Astrocyte of the cerebellum (primary cell): ENCODE data around the gene WWTR1.

ENCODE experiments used
- DNase-seq: peaks from one replicate; pipeline ENCODE4 v3.0.0-alpha.2; 2011; ENCODE audit warnings: low read depth
- H3K4me3 ChIP-seq: 2 replicates; pipeline ENCODE4 v1.5.1; 2011; ENCODE audit warnings: mild to moderate bottlenecking, low read depth, low read length, moderate library complexity
- in situ Hi-C: cut with HindIII; loops from 2 replicates; pipeline ENCODE4 v1.10.0; 2017; ENCODE audit warnings: low sequenced_read_pairs
- TF ChIP-seq, protein P1 (sequence below): IDR thresholded peaks from 2 replicates; pipeline ENCODE4 v1.5.1; 2012; ENCODE audit warnings: low read length, low read depth, moderate library complexity, mild to moderate bottlenecking; ENCODE audit errors: missing control alignments

The WWTR1 gene

DNA sequence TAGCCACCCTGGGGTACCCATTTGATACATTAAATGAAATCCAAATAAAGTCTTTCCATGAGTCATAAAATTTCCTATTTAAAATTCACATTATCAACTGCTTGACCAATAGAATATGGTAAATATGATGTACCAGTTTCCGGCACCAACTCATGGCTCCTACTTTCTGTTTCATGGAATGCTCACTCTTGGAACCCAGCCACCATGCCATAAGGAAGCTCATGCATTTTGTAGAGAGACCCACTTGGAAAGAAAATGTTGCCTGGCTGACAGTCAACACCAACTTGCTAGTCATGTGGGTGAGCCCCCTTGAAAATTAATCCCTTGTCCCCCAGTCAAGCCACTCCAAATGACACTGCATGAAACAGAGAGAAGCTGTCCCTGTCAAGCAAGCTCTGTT is 57.2 kb downstream of the WWTR1 start:
- in situ Hi-C loops = no loop called here
- no peak overlapping the region for H3K4me3 ChIP-seq
- DNase-seq = no peak
- TF ChIP-seq, protein P1, sequence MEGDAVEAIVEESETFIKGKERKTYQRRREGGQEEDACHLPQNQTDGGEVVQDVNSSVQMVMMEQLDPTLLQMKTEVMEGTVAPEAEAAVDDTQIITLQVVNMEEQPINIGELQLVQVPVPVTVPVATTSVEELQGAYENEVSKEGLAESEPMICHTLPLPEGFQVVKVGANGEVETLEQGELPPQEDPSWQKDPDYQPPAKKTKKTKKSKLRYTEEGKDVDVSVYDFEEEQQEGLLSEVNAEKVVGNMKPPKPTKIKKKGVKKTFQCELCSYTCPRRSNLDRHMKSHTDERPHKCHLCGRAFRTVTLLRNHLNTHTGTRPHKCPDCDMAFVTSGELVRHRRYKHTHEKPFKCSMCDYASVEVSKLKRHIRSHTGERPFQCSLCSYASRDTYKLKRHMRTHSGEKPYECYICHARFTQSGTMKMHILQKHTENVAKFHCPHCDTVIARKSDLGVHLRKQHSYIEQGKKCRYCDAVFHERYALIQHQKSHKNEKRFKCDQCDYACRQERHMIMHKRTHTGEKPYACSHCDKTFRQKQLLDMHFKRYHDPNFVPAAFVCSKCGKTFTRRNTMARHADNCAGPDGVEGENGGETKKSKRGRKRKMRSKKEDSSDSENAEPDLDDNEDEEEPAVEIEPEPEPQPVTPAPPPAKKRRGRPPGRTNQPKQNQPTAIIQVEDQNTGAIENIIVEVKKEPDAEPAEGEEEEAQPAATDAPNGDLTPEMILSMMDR = no peak

DNA sequence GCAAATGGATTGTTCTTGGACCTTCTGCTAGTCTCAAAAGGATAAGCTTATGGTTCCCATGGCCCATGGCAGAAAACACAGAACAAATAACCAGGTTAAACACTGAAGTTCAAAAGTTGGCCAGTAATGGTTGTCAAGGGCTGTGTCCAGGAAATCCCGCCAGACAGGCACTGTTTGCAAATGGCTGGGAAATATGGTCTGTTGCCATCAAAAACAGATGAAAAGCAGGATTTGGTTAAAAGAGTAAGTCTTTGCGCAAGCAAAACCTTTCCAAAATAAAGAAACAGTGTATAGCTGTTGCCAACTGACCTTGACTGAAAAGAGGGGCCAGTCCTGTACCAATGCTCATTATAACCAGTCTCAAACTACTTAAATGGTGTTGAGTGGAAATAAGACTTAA is 58.6 kb downstream of the WWTR1 start:
- in situ Hi-C loops = no loop called here
- DNase-seq = peak; percentile 87
- TF ChIP-seq, protein P1 = no peak

DNA sequence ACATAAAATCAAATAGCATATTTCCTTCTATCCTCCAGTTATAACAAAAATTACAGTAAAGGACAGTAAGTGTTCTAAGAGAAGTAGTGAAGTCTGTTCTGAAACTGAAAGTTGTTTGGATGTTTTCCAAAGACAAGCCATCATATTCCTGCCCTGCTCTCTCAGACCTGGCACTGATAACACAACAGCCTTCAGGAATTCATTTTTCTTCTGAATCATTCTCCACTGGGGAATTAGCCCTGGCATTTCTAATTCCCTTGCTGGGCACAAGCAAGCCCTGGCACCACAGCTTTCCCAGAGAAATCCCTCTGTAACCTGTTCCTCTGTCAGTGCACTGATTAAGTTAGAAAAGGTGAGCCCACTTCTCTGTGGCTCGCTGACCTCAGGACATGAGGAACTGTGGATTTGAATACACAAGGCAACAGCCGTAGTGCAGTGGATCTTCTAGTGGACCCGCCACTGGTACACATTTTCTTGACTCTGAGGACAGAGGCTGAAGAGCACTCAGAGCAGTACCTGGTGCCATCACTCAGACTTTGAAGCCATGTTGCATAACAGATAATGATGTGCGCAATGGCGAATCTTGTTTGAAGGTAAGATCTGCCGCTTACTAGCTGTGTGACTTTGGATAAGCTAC is 61.6 kb downstream of the WWTR1 start:
- in situ Hi-C loops = no loop called here
- no peak overlapping the region for H3K4me3 ChIP-seq
- TF ChIP-seq, protein P1 = no peak
- no peak for DNase-seq

More for the DNA sequence above, 58.6 kb downstream of the WWTR1 start:
- no peak overlapping the region for H3K4me3 ChIP-seq

DNA sequence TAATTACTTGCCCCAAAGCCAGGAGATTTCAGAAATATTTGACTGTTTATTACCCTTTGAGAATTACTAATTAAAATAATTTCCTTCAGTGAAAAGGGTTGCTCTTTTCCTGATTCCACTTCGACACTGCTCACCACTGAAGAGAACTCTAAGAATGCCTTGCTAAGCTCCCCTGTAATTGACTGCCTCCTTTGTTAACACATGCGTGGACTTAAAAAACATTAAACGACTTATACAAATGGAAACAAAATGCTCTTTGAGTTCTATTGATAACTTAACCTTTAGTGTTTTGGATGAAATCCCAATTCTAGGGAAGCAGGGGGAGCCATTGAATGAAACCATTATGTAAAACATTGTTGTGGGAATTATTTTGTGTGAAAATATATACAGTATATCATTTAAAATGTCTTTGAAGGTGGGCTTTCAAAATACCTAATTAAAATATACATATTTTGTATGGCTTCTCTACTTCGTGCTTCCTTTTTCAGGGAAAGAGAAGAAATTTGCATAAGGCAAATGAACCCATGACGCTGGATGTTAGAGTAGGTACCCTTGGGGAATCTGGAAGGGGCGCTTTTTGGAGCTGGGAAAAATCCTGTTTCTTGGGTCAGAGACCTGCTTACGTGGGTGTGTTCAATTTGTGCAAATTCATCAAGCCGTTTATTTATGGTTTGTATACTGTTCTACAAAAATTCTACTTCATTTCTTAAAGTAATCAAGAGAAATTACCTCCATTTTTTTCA is 64.2 kb downstream of the WWTR1 start:
- in situ Hi-C loops = no loop called here
- TF ChIP-seq, protein P1 = no peak
- no peak overlapping the region for H3K4me3 ChIP-seq
- no peak for DNase-seq

DNA sequence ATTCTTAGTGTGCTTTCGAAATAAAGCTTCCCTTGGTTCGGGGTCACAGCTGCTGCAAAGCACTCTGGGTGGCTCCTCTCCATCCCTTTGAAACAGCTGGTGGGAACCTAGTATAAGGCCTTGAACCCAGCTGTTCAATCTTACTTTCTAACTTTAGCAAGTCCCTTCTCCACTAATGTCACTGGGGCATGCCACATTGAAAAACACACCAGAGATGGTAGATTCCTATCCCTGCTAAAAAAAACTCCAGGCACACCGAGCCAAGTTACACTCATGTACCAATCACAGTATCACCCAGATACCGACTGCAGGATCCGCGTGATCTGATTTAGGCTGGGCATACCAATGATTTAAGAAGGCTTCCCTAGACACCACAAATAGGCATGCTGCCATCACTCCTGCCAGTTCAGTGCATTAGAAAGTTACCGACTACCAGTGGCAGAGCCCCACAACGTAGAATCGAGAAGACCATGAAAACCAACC is 65.0 kb downstream of the WWTR1 start:
- TF ChIP-seq, protein P1 = no peak
- no peak for DNase-seq
- in situ Hi-C loops = no loop called here
- H3K4me3 ChIP-seq = no peak overlapping the region

DNA sequence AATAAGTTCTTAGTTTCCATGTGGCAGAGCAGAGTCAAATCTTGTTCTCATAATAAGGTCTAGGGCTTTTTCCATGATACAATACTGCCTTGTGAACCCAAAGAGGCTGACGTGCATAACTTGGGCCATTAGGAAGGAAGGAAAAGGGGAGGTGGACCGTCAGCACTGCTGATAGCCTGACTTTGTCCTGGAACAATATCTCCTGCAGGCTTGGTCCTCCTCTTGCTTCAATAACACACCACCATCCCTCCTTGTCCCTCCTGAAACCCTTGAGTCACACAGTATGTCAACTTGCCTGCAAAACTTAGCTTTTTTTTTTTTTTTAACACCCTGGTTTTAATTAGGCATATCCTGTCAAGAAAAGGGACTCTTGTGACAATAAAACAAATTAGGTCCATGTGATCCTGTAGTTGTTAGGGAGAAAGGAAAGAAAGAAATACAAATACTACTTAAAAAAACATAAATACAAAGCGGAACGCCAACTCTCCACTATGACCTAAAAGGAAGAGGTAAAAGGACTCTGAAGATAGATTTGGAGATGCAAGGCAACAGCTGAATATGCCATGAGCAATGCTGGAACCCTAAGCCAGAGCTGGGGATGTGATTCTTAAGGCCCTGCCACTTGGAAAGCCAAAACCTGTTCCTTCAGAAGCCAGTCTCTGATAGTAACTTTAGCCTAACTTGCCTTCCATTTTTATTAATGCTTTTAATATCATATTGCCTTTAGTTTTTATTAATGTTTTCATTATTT is 67.0 kb downstream of the WWTR1 start:
- DNase-seq = no peak
- in situ Hi-C loops = no loop called here
- TF ChIP-seq, protein P1 = no peak
- no peak overlapping the region for H3K4me3 ChIP-seq
